GM23248 (cell line): ENCODE data around the gene KLHL22. TPM values are rescaled to one million over a fixed set of nuclear protein-coding genes. Genes with fewer than 3 reads are reported as not detected.
"Not testable (repeated sequence)": the region's sequence is repeated elsewhere in the genome, so short reads cannot be mapped to it uniquely, and the experiment has no call there.

ENCODE experiments used
- DNase-seq: peaks from one replicate; pipeline ENCODE4 v3.0.0-alpha.2; 2015
- H2AFZ ChIP-seq: fragments of 200-600 bp; sonication (generic); 2 replicates; pipeline ENCODE4 v1.6.1; 2016; ENCODE audit warnings: antibody characterized with exemption
- H3F3A ChIP-seq: fragments of 200-600 bp; sonication (generic); 2 replicates; pipeline ENCODE4 v1.6.1; 2016; ENCODE audit warnings: mild to moderate bottlenecking, antibody characterized with exemption, mixed run types; ENCODE audit not compliant: insufficient read depth
- H3K27ac ChIP-seq: fragments of 200-600 bp; sonication (generic); 2 replicates; pipeline ENCODE4 v1.5.1; 2016; ENCODE audit warnings: mild to moderate bottlenecking
- H3K27me3 ChIP-seq: fragments of 200-600 bp; sonication (generic); replicated peaks from 2 replicates; pipeline ENCODE4 v1.6.1; 2016; ENCODE audit warnings: mild to moderate bottlenecking; ENCODE audit not compliant: insufficient read depth
- H3K36me3 ChIP-seq: fragments of 200-600 bp; sonication (generic); 2 replicates; pipeline ENCODE4 v1.6.1; 2016; ENCODE audit warnings: low read depth, mild to moderate bottlenecking
- H3K4me1 ChIP-seq: fragments of 200-600 bp; sonication (generic); 2 replicates; pipeline ENCODE4 v1.6.1; 2016; ENCODE audit warnings: mild to moderate bottlenecking; ENCODE audit not compliant: insufficient read depth
- H3K4me2 ChIP-seq: fragments of 200-600 bp; sonication (generic); one replicate; pipeline ENCODE4 v1.6.1; 2016; ENCODE audit warnings: mild to moderate bottlenecking; ENCODE audit not compliant: unreplicated experiment
- H3K4me3 ChIP-seq: fragments of 200-600 bp; sonication (generic); 2 replicates; pipeline ENCODE4 v1.5.1; 2016; ENCODE audit warnings: mild to moderate bottlenecking
- H3K79me2 ChIP-seq: fragments of 200-600 bp; sonication (generic); 2 replicates; pipeline ENCODE4 v1.6.1; 2016; ENCODE audit warnings: mild to moderate bottlenecking; ENCODE audit not compliant: insufficient read depth
- H3K9ac ChIP-seq: fragments of 200-600 bp; sonication (generic); 2 replicates; pipeline ENCODE4 v1.6.1; 2016; ENCODE audit warnings: mild to moderate bottlenecking
- H3K9me2 ChIP-seq: fragments of 200-600 bp; sonication (generic); 2 replicates; pipeline ENCODE4 v1.6.1; 2016; ENCODE audit warnings: mixed run types, mild to moderate bottlenecking, moderate library complexity; ENCODE audit not compliant: insufficient read depth
- H3K9me3 ChIP-seq: fragments of 200-600 bp; sonication (generic); one replicate; pipeline ENCODE4 v1.6.1; 2017; ENCODE audit warnings: low read depth
- H4K20me1 ChIP-seq: fragments of 200-600 bp; sonication (generic); 2 replicates; pipeline ENCODE4 v1.6.0; 2016; ENCODE audit not compliant: insufficient read depth
- EZH2 ChIP-seq: fragments of 200-600 bp; sonication (generic); IDR thresholded peaks from 2 replicates; pipeline ENCODE4 v1.6.1; 2018; ENCODE audit warnings: antibody characterized with exemption, mild to moderate bottlenecking; ENCODE audit not compliant: insufficient read depth, poor library complexity, severe bottlenecking
- EZH2phosphoT487 ChIP-seq: fragments of 200-600 bp; sonication (generic); IDR thresholded peaks from 2 replicates; pipeline ENCODE4 v1.6.1; 2018; ENCODE audit warnings: antibody characterized with exemption, moderate library complexity, mild to moderate bottlenecking, low read depth; ENCODE audit not compliant: insufficient read depth
- WGBS, 2 experiments: methylation state at CpG; one replicate each; pipeline ENCODE4 v1.1.6; 2015 to 2017; ENCODE audit warnings: low lambda C conversion rate in 2 of 2, low coverage in 1 of 2; ENCODE audit errors: missing lambda C conversion rate in 2 of 2; 5-methylcytosine and 5-hydroxymethylcytosine counted together
- in situ Hi-C: fragments of 300-500 bp; cut with MboI; formaldehyde crosslinking; loops from 2 replicates; pipeline ENCODE4 v1.15.0; 2020
- polyA plus RNA-seq: library from polyadenylated mRNA; unstranded; fragments of >200 nt; fragmentation: Nextera tagmentation; extraction: Ambion mirVana; gene quantifications from 2 replicates; pipeline ENCODE4 v1.2.1, GENCODE V29; 2016
- small RNA-seq: library from RNA; depleted of rRNA; stranded (forward); fragments of <200 nt; gene quantifications from one replicate; pipeline ENCODE3, GENCODE V24; 2014; ENCODE audit warnings: low read depth, low replicate concordance
- total RNA-seq: library from RNA; depleted of rRNA; stranded (reverse); fragments of >200 nt; shearing (Covaris generic); gene quantifications from 2 replicates; pipeline ENCODE4 v1.2.3, GENCODE V29; 2014; rRNA removed

The KLHL22 gene
- total and polyA plus RNA-seq, 2 experiments from 2014 or later = 19.0 to 41.3 TPM

- WGBS, 2 experiments = 2 to 3% methylated on average over 68 to 71 of the region's 71 CpGs
- Histone ChIP-seq H3K36me3 (no peaks in the 10 kb centered on the region), H3K9me2 (no peaks in the 10 kb centered on the region), H3K27me3 (no peaks in the 10 kb centered on the region), H2AFZ (peak within 1 kb of the TSS; percentile 100), H3K79me2 (peaks cover 26% of the 10 kb centered on the region), H3K9me3 (no peaks in the 10 kb centered on the region), H4K20me1 (no peaks in the 10 kb centered on the region), H3F3A (peaks cover 18% of the 10 kb centered on the region), H3K27ac (0 out of 2 replicates have a peak within 1 kb of the TSS, but pooled peaks have one; percentile 22), H3K4me2 (peak within 1 kb of the TSS; percentile 87), H3K4me1 (peaks cover 4% of the 10 kb centered on the region; the same call in 1 of the 2 replicates), H3K4me3 (peak within 1 kb of the TSS; percentile 87), H3K9ac (peak within 1 kb of the TSS; percentile 78)
- DNase-seq = peak; percentile 97
- TF ChIP-seq EZH2 = no peak
- no peak for TF ChIP-seq EZH2phosphoT487
- in situ Hi-C loops = no loop called here
These were observed 101.7 kb downstream of the KLHL22 start, which contains the start of gene ZNF74 for GRCh38 chr22:20393705-20394476. Gene ZNF74, plus strand, starts transcription at chr22:20394151. Its CDS starts 478 bp downstream, at chr22:20394629.

DNA sequence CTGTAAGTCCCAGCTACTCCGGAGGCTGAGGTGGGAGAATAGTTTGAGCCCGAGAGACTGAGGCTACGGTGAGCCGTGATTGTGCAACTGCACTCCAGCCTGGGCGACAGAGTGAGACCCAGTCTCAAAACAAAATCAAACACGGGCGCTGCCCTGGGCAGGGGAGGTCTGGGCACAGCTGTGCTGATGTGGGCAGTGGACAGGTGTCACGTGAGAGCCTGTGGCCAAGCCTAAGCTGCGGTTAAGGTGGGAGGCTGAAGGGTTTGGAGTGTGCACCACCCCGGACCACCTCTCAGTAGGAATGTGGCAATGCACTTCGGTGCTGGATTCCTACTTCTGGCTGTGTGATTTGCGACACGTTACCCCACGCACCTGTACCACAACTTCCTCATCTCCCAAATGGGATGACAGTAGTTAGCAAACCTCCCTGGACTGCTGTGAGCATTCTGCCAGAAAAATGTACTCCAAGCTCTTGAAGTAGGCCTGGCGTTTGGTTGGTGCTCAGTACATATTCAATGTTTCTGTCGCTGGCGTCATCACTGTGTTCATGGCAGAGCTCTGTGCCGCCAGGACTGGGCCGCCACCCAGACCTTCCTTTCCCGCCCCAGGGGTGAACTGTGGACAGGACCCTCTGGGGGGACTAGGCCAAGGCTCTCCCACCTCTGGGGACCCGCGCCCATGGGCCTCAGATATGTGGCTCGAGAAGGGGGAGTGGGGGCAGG lies 102.5 kb downstream of the KLHL22 start:
- Histone ChIP-seq H3K79me2 (peaks cover 20% of the 10 kb centered on the region), H3K27me3 (no peaks in the 10 kb centered on the region), H4K20me1 (no peaks in the 10 kb centered on the region), H3K4me1 (peaks cover 4% of the 10 kb centered on the region; the same call in 1 of the 2 replicates), H3K4me2 (peak overlapping the region; percentile 87), H2AFZ (peak overlapping the region; percentile 100), H3F3A (peaks cover 18% of the 10 kb centered on the region), H3K9me2 (no peaks in the 10 kb centered on the region), H3K36me3 (no peaks in the 10 kb centered on the region), H3K9me3 (no peaks in the 10 kb centered on the region), H3K9ac (peak overlapping the region; percentile 78), H3K27ac (no peak overlapping the region), H3K4me3 (peak overlapping the region; percentile 87)
- in situ Hi-C loops = no loop called here
- 90 to 92% methylated on average over 23 of the region's 23 CpGs for WGBS, 2 experiments
- peak; percentile 9 for DNase-seq
- no peak for TF ChIP-seq EZH2
- no peak for TF ChIP-seq EZH2phosphoT487

- H3K9me2 ChIP-seq, H3K4me3 ChIP-seq, DNase-seq, H3K27ac ChIP-seq, H3K36me3 ChIP-seq, H3K9me3 ChIP-seq, H3K4me1 ChIP-seq, H2AFZ ChIP-seq, H3K4me2 ChIP-seq, H3K27me3 ChIP-seq, in situ Hi-C loops, H3K9ac ChIP-seq, H4K20me1 ChIP-seq: not testable (repeated sequence)
- 96 to 99% methylated on average over 21 to 47 of the region's 53 CpGs for WGBS, 2 experiments
- Histone ChIP-seq H3K79me2 (peaks cover 13% of the 10 kb centered on the region; the same call in 1 of the 2 replicates), H3F3A (peaks cover 17% of the 10 kb centered on the region)
These were observed 103.2 kb downstream of the KLHL22 start for GRCh38 chr22:20392365-20392881.

Small RNA genes within 50 kb of the gene (small RNA-seq; reads per million reads assigned to genes)
- gene RF00019 = not detected
- gene RN7SL812P = not detected
- gene RNU6-225P = not detected
- not detected for gene RNY1P9

Other genes starting within 250 kb of the KLHL22 start
- gene RTN4R, start 227.5 kb downstream of the KLHL22 start, total RNA-seq = 1.4 TPM in 1 of 2 replicates, not detected in the other
- gene RTN4R, start 227.5 kb downstream of the KLHL22 start, polyA plus RNA-seq = 0.25 and 0.47 TPM in 2 replicates
- 73.3 and 84.6 TPM in 2 replicates for gene DGCR6L, start 175.7 kb downstream of the KLHL22 start, total RNA-seq
- 111 and 114 TPM in 2 replicates for gene DGCR6L, start 175.7 kb downstream of the KLHL22 start, polyA plus RNA-seq
- gene ZNF74, start 101.6 kb downstream of the KLHL22 start, total RNA-seq = 8.0 and 11.5 TPM in 2 replicates
- 3.7 TPM in 2 replicates for gene ZNF74, start 101.6 kb downstream of the KLHL22 start, polyA plus RNA-seq
- 45.6 and 46.9 TPM in 2 replicates for gene SCARF2, start 58.0 kb downstream of the KLHL22 start, total RNA-seq
- 7.9 and 10.2 TPM in 2 replicates for gene SCARF2, start 58.0 kb downstream of the KLHL22 start, polyA plus RNA-seq
- 40.0 and 40.2 TPM in 2 replicates for gene MED15, start 11.8 kb upstream of the KLHL22 start, total RNA-seq
- 69.4 and 69.7 TPM in 2 replicates for gene MED15, start 11.8 kb upstream of the KLHL22 start, polyA plus RNA-seq